HG02870 (cell line): ENCODE results near the gene OCA2.
"Not testable (repeated sequence)": the region's sequence is repeated elsewhere in the genome, so short reads cannot be mapped to it uniquely, and the experiment has no call there.

ENCODE experiments used
- ATAC-seq: cut with Tn5 transposase; IDR thresholded peaks from one replicate; pipeline ENCODE4 v1.9.1; 2021; ENCODE audit warnings: mild to moderate bottlenecking, moderate library complexity; ENCODE audit not compliant: unreplicated experiment

OCA2 gene

DNA sequence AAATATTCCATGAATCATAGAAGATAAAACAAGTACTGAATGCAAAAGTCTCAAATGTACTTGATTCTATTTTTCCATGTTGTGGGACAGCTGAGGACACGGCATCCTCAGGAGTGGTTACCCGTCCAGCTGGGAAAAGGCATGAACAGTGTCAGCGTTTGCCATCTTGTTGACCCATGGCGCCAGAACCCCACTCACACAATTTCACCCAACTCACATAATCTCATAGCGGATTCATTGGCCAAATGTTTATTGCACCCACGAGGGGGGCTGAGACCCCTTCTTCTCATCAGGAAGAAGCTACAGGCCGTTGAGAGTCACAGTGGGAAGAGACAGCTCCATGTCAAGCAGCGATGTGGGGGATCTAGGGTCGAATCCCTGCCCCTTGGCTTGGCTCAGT, 72.9 kb downstream of the OCA2 start:
- ATAC-seq, result no peak

DNA sequence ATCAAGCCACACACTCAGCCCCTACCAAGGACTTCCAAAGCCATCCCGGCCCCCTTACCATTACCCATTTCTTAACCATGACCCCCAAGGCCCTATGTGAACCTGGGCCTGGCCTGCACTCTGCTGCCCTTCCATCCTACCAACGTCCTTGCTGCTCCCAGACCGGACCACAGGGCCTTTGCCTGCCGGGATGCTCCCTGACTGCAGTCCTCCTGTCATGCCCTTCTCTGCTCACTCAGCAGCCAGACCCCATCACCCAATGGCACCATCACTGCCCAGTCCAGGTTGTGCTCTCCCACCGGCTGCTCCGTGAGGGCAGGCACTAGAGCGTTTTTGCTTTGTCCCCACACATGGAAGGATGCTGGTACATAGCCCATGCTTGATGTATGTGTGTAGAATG, 73.7 kb downstream of the OCA2 start:
- no peak for ATAC-seq

DNA sequence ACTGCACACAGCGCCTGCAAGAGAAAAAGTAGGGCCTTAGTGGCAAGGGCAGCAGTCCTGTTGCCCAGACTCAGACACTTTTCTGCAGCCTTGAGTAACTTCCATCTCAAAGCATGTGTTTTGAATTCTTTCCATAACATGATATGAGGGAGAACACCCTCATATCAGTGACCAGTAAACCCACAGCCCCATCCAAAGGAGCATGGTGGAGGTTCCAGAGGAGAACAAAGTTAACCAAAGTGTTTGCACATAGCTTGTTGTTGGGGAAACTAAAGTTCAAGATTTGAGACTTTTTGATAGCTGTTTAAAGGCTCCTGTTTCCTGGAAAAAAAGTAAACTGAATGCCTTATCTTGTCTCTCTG, 74.2 kb downstream of the OCA2 start:
- no peak for ATAC-seq

DNA sequence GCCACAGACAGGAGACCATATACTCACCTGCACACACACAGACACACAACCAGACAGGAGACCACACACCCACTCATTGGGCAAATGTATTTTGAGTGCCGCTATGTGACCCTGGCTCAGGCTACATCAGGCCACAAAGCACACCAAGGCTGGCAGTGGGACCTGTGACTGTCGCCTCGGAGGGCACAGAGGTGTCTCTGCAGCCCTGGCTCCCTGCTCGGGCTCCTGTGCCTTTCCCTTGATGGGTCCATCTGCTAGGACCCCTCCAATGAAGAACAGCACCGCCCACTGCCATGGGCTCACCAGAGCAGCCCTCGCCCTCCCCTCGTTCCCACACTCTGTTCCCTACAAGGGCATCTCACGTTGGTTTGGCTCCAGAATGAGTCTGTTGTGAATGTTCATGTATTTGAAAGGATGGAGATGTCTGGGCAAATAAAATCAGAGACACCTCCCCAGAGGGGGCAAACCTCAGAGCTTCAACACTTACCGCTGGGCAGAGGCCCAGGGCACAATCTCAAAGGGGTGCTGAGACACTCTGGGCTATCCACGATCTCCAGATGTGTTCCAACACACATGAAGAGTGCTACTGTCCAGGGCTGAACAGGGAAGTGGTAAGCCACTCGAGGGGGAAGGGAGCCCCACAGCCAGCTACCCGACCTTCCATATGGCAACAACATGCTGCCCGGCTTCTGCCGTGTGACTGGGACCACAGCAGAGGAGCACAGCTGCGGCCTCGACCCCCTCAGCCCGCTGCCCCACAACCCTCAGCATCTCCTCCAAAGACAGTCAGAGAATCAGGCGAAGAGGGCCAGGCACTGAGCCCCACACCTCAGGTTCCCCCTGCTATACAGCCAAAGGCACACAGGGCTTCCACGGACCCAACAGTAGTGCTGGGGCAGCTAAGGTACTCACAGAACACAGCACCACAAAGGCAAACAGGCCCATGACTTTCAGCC, 74.9 kb downstream of the OCA2 start:
- ATAC-seq, result no peak

DNA sequence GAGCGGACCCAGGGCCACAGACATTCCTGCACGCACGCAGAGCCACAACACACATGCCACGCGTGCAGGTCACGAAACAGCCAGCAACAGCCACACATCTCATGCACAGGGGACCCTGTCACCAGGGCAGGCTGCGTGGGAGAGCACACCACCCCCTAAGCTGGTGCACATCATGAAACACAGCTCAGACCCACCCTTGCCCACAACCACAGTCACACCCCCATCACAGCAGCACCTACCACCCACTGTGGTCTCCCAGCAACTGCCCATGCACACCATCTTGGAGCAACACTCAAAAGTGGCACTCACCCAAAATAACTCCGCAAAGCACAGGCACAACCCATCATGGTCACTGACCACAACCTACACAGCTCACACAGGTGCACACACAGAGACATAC, 75.7 kb downstream of the OCA2 start:
- no peak for ATAC-seq

DNA sequence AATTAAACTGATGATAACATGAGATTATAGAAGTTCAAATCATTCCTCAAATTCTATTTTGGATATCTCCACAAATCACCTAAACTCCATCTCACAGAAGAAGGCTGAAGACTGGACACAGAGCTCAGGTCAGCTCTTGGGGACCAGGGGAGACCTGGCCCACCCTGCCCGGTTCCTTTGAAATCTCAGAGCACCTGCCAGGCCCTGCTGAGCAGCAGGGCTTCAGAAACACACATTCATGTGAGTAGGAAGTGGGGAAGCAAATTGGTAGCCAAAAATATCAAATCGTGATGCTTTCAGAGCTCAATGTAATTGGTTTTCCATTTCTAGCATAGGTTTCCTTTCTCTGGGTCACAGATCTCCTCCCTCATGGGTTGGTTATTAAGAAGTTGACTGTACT, 76.2 kb downstream of the OCA2 start:
- no peak for ATAC-seq

DNA sequence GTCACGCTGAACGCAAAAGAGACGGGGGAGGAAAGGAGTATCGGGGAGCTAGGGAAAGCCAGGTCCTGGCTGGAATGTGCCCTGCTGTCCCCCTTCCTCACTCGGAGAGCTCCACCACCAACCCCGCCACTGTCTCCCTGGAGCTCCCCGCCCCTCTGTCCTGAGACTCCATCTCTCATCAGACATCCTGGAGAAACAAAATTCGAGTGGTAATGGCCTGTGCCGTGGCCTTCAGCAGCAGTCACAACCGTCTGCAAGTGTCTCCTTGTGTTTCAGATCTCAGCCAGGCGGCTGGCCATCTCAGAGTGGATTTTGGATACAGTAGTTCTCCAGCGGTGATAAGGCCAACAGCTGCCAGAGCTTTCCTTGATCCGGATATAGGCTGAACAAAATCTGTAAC, 76.9 kb downstream of the OCA2 start:
- no peak for ATAC-seq

DNA sequence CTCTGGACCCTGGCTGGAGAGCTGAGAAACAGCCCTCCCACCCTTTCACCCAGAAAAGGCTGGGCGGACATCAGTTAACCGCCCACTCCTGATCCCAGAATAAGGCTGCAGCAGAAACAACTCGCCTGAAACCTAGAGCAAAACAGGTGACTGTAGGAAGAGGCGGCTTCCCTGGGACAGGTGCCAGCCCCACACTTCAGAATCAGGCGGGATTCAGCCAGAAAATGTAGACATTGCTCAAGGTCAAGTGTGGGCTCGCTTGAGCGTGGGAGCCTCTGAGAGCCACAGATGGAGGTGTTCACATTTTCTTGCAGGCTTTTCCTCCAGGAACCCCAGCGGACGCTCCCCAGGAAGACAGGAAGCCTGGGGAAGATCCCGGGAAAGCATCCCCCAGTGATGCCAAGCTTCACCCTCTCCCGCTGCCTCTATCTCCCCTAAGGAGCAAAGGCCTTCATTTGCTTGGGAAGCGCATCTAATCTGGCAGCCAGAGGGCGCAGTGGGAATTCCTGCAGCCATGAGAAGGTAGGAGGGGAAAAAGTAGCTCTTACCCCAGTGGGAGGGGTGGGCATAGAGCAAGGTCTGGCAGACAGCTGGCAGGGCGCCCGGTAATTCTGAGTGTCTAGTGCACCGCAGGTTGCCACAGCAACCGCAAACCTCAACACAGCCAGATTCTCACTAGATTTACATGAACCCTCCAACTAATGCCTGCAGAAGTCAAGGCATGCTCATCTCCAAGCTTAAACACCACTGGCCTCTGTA, 77.7 kb downstream of the OCA2 start:
- no peak for ATAC-seq

DNA sequence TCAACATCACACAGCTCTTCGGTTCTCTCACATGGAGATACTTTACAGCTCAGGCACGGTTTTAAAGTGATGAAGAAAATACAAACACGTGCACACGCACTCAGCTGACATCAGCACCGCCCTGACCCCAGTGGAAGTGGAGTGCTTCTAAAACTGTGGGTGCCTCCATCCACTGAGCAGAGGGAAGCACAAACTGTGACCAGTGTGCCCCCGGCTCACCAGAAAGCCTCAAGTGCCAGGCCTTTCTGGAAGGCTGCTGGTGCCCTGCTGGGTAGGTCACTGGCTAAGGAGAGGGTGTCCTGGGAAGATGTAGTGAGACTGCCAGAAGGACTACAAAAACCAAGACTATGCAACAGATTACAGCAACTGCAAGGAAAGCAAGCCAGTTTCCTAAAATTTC, 78.5 kb downstream of the OCA2 start:
- ATAC-seq, result no peak

DNA sequence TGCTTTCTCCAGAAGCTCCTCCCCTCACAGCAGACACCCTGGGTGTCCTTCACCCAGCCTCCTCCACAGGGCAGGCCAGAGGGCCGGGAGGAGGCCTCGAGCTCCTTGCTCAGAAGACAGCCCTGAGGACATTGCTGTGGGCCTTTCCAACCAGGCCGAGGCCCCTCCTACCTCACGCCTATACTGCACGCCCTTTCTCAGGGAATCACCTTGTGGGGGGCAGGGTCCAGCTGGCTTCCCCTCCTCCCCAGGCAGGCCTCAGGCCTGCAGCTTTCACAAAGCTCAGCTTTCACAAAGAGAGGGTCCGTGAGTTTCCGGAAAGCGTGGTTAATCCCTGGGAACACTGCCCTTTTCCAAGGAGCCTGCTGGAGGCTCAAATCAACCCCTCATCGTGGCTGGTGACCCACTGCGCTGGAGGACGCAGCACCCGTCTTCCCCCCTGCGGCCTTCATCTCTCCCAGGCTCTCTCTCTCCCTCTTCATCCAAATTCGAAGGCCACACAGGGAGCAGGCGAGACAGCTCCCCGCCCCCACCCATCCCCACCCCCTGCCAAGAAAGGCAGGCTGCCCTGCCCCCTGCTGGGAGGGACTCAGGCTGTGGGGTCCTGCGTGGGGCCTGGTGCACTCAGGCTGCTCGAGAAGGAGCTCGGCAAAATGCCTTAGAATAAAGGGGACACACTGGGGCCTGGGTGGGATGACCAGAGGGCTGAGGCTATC, 79.4 kb downstream of the OCA2 start:
- no peak for ATAC-seq

DNA sequence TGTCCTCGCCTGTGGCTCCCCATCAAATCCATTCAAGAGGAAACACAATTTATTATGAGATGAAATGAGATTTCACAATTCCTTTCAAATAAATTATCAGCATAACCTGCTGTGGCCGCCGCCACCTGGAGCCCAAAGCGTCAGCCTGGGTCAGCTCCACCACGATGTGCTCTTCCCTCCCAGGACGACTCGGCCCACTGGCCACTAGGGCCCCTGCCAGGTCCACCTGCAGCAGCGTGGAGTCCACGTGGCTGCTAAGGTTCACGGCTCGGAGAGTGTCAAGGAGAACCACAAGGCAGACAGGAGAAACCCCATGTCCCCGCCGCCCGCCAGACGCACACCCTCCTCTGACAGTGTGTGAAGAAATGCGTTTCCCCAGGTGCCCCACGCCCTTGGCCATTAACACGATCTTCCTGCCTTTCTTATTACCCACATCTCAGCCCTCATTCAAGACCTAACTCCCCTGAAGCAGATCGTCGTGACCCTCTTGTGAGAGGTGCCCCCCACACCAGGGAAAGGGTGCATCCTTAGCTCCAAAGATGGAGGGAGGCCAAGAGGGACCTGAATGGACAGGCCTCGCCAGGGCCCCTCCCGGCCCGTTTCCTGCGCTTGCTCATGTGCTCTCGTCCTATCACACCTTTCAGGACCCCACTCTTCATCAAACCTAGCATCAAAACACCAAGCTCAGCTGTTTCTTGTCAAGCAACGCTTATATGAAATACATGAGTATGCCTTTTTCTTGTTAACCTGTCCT, 80.6 kb downstream of the OCA2 start:
- no peak for ATAC-seq

DNA sequence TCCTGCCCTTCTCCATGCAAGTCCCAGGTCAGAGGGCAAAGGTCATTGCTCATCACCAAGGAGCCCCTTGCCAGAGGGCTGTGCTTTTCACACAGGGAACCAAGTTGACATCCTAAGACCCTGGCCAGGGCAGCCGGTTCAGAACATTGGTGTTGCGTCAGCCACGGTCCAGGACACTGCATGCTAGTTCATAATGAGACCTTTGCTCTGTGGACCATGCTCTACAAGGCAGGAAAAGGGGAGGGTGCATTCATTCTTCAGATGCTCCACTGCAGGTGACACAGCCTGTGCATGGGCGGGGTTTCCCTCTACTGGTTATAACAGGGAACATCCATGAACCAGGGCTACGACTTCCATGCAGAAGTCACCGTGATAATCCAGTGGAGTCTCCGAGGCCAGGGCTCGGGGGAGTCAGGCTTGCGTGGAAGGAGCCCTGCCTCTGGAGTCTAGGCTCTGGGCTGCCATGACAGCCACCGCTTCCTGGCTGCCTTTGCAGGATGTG, 81.6 kb downstream of the OCA2 start:
- ATAC-seq, result no peak

DNA sequence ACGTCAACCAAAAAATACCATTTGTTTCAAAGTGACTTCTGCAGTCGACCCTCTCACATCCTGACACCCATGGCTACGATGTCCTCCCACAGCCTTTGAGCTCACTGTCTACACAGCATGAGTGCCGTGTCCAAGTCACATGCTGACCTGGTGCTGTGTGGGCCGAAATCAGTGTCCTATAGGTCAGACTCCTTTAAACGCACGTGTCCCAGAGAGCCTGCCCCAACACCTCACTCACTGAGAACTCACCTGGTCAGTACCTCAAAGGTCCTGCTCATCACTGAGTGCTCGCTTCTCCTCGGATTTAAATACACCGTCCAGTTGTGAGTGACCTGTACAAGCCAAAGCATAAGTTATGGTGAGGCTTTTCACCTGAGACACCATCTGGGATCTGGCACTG, 83.3 kb downstream of the OCA2 start:
- no peak for ATAC-seq

DNA sequence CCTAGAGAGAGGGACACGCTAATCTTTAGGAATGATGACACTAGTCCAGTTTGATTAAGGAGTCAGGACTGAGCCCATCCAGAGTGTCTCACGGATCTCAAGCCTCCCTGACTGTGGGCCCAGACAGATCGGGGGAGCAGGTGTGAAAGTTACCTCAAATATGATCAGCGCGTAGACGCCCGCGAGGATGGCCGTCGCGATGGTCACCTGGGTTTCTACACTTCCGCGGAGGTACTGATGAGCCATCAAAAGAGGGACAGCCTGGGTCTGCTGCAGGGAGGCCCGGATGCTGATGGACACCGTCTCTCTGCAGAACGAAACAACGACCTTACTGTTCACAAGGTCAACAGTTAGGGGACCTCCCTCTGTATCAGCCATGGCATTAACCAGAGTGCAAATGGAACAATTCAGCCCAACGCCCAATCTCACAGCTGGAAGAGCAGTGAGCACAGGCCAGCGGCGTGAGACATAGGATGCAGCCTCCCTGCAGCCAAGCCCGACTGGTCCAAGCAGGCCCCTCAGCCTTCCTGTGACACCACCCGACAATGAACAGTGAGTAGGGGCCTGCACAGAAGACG, 84.4 kb downstream of the OCA2 start:
- ATAC-seq, result no peak

DNA sequence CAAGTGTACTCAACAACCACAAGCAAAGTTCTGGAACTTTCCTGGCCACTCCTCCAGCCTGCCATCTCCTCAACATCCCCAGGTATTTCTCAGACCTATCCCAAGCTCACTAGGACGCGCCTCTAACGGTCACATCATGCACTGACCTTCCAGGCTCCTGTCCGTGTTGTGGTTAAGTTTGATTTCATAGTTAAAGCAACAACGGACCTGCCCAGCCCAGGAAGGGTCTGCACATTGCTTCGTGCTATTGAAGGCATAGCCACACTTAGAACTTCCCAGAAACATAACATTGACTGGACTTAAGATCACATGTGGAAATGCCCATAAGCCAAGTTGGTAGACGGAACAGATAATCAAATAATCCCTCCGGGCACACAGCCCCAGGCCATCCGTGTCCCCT, 85.1 kb downstream of the OCA2 start:
- ATAC-seq, result no peak

DNA sequence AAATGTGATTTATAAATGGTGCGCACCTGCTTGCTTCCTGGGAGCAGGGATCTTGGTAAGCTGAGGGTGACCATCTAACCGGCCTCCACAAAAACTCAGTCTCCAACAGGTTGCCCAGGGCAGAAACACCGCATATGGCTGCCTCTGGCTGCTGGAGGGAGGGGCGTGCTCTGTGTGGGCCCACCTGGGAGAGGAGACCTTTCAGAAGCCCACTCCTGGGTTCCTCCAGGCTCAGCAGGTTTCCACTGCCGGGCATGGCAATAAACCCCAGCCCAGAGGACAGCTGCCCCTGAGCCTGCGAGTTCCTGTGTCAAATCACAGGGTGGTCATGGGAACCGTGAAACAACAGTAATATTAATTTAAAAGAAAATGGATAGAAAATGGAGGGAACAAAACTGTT, 85.6 kb downstream of the OCA2 start:
- ATAC-seq, result no peak

DNA sequence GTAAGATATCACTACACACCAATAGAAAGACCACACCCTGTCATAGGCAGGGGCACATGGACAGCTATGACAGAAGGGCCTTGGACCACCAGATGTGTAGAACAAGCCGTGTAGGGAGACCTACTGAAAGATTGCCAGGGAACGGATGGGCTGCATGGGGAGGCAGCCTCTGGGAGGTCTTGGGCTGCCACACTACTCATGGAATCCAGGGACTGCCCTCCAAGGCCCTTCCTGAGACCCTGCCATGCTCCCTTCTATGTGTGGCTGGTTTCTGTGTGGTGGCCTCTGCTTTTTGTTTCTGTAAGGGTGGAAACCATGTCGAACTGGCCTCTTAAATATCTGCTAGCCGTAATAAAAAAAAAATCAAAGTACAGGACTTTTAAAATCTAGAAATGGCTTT, 86.9 kb downstream of the OCA2 start:
- ATAC-seq, result no peak

DNA sequence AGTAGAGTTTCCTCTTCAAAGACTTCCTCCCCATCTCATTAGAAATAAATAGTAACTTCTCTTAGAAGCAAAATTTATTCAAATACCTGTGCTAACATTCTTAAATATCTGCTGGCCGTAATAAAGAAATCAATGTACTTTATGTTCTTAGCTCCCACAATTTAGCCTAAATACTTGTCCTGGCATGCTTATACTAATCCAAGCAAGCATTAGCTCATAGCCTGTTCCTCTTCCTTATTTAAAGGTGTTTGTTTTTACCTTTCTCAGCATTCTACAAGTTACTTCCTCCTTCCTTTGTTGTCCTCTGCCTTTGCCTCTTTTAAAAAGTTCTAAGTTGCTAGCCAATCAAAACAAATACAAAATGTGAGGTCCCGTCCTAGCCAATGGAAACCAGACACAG, 90.9 kb downstream of the OCA2 start:
- not testable (repeated sequence) for ATAC-seq

DNA sequence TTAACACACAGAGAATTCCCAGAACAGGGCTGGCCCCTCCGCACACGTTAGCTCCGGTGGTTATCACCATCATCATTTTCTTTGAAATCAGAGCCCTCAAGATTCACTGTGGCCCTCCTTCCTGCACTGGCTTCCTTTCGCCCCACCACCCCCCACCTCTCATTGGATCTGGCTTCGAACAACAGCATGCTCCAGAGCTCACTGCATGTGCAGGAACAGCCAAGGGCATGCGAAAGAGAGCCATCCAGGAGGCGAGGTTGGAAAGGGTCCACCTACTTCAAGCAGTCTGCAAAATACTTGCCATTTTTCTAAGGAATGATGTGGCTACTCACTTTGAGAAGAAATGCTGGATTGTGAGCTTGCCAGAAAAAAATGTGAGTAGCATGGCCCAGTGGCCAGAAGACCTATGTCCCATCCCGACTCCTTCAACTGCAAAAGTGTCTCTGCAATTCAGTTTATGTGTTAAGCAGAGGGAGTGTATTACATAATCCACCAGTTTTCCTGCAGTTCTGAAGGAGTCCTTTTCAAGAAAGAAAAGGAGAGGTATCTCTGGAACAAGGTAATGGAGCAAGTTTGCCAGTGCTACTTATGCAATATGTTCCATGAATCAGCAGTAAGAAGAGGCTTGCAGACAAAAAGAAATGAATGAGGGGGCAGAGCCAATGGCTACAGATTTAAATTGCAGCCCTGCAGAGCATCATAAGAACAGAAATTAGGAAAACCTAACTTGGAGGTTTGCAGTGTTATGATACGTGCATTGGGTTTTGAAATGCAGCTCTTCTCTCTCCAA, 92.8 kb downstream of the OCA2 start:
- no peak for ATAC-seq
